GM21381 (cell line): Measurements from ENCODE around the gene ZMYM1.
A peak's percentile ranks its signal among the peaks of the same experiment; 100 is the strongest.
"Not testable (repeated sequence)": the region's sequence is repeated elsewhere in the genome, so short reads cannot be mapped to it uniquely, and the experiment has no call there.

Experiments
- ATAC-seq: cut with Tn5 transposase; IDR thresholded peaks from one replicate; pipeline ENCODE4 v1.9.1; 2021; ENCODE audit warnings: mild to moderate bottlenecking, moderate library complexity; ENCODE audit not compliant: unreplicated experiment

Gene ZMYM1

DNA sequence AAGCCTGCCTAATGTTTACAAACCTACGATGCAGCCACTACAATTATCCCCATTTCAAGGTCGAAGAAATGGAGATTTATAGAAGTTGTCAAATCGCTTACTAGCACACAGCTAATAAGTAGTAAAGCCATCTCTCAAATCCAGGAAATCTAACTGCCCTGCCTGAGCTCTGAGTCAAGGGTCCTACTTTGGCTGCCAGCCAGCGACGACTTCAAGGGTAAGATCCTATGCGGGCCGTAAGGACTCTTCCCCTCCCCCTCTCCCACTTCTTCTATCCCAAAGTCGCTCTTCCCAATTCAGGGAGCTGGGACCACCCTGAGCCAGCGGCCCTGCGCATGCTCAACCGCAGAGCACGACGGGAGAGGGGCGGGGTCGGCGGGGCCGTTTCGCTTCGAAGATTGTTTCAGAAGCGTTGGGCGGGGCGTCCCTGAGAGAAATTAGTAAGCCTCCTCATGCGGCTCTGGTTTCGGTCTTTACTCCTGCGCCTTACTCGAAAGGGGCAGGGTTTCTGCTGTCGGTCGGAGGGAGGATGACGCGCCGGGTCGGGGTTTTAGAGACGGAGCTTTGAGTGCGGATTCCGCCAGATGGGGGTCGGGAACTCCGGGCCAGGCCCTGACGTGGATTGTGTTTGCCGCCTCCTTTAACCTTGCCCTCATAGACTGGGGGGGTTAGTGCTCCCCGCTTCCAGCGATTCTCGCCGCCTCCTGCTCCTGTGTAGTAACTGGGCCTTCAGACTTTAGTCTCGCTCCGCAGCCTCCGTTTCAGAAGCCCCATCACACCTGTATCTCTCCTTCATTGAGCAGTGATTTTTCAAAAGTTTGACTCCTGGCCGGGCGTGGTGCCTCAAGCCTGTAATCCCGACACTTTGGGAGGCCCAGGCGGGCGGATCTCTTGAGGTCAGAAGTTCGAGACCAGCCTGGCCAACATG lies at the start of gene ZMYM1:
ZMYM1 (plus strand) TSS at position 383 of the 928 bp plus-strand sequence. CDS start 14,603 bp downstream, outside the sequence.
- peak; percentile 85 for ATAC-seq

DNA sequence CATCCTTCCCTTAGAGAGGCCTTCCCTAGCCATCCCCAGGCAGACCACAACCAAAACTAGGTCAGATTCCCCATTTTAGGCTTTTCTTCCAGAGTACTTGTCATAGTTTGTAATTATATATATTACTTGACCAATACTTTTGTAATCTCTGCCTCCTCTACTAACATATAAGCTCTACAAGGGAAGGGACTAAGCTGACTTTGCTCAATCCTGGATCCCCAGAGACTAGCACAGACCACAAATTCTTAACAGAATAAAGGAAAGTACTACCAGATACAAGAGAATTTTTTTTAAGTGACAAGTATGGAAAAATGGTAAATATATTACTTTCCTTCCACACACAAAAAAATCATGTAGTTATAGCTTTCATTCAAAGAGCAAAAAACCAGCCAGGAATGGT lies 49.4 kb upstream of the ZMYM1 start:
- no peak for ATAC-seq

DNA sequence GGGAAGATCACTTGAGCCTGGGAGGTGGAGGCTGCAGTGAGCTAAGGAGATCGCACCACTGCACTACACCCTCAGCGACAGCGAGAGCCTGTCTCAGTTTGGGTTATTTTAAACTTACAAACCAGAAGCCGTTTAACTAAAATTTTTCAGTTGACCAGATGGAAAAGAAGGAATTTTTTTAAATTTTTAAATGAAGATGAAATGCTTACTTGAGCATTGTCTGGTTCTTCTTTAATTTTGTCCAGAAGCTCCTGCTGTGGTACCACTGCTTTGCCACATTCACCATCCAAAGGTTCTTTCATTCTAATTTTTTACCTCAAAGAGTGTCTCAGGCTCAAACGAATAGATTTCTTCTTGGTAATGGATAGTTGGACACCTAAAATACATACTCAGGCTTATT lies 48.8 kb upstream of the ZMYM1 start:
- ATAC-seq = no peak

DNA sequence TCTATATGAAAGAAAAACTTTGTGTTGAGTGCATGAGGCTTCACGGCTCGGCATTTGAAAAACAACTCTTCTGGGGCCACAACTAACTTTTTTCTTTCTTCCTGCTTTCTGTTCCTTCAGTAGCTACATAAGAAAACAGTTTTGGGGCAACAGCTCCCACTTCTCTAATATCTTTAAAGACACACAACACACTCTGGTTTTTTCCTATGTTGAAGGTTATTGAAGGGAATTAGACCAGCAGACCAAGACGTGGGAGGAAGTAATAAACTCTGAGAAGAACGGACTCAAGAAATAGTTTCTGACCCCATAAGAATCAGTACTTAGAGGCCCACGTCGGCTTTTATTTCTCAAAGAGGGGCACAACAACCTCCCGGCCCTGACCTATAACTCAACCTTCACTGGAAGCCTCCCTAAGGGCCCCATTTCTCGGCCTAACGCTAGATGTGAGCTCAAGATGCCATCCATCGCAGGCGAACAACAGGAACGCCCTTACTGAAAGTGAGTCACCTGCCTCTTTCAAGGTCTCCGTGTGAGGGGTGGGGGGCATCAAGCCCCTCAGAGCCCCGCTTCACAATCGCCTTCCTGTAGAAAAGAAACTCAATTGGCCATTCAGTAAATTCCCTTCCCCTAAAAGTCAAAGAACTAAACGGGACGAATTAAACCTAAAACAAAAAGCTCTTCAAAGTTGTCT lies 48.3 kb upstream of the ZMYM1 start:
- ATAC-seq = no peak

DNA sequence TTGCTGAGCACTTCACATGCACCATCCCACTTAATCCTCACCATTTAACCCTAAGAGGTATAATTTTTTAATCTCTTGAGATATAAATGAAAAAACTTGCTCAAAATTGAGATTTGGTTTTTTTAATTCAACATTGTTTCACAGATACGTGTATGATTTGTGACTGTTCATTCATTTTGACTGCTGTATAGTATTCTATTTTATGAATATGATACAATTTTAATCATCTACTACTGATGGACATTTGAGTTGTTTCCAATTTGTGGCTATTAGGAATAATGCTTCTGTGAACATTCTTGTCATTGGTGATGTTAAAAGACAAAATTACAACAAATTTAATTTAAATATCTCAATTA lies 46.8 kb upstream of the ZMYM1 start:
- ATAC-seq = no peak

DNA sequence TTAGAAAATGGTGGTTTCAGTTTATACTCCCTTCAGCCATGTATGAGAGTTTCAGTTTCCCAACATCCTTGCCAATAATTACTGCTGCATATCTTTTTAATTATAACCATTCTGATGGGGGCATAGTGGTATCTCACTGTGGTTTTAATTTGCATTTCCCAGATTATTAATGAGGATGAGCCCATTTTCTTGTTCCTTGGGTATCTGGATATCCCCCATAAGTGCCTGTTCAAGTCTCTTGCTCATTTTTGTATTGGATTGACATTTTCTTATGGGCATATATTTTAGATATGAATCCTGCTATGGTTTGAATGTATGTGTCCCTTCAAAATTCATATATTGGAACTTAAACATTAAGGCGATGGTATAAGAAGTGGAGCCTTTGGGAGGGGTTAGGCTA lies 45.8 kb upstream of the ZMYM1 start:
- ATAC-seq = no peak

DNA sequence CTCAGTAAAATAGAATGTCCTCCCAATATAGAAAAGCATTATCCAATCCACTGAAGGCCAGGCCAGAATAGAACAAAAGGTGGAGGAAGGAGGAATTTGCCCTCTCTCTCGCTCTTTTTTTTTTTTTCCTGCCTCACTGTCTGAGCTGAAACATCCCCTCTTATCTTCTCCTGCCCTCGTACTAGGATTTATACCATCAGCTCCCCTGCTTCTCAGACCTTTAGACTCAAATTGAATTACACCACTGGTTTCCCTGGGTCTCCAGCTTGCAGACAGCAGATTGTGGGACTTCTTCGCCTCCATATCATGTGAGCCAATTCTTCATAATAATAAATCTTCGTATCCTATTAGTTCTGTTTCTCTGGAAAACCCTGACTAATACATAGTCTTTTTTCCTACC lies 42.6 kb upstream of the ZMYM1 start:
- ATAC-seq = no peak

DNA sequence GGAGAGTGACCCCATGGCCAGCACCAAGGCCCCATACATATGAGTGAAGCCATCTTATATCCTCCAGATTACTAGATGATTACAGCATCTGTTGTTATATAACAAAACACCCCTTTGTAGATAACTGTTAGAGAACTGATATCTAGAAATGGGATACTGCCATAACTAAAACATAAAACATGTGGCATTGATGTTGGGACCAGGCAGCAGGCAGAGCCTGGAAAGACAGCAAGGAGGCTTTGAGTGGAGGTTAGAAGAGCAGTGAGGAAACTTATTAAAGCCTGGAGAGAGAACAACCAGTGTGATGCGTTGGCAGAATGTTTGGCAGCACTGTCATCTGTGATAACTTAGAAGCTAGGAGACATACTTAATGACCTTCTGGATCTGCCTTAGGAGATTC lies 42.0 kb upstream of the ZMYM1 start:
- no peak for ATAC-seq

DNA sequence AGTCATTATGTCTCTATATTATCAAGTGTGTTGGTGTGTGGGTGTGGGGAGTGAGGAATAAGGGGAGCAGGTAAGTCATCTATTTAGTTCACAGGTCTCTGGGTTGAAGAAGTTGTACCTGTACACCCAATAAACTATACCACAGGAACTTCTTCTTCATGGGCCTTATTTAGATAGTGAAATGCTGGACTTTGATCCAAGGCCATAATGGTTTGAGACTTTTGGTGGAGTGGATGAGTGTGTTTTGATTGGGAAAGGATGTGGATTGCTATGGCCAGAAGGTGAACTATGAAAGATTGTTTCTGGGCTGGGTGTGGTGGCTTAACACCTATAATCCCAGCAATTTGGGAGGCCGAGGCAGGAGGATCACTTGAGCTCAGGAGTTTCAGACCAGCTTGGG lies 40.5 kb upstream of the ZMYM1 start:
- no peak for ATAC-seq

DNA sequence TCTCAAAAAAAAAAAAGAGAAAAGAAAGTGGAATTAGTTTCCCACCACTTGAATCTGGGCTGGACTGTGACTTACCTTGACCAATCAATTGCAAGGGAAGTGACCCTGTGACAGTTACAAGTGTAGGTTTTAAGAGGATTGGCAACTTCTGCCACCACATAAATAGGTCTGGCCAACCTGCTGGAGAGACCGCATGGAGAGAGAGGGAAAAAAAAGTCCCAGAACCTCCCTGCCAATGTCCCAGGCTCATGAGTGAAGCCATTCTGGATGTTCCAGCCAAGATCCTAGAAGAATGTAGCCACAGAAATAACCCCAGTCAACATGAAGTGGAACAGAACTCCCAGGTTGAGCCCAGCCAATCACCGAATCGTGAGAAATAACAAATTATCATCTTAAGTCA lies 35.7 kb upstream of the ZMYM1 start:
- no peak for ATAC-seq

DNA sequence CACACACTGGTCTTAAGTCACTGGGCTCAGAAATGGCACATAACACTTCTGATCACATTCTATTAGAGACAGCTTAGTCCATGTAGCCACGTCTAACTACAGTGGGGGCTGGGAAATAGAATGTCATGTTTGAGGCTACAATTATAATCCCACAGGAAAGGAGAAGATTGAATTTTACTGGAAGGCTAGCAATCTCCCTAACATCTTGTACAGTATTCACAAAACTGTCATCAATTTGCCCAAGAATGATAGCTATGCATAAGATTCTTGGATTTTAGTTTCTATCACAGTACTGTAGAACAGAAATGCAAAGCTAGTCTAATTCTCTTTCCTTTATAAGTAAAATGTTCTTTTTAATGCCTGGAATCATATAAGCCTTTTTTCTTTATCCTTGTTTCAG lies 34.8 kb upstream of the ZMYM1 start:
- ATAC-seq = no peak

DNA sequence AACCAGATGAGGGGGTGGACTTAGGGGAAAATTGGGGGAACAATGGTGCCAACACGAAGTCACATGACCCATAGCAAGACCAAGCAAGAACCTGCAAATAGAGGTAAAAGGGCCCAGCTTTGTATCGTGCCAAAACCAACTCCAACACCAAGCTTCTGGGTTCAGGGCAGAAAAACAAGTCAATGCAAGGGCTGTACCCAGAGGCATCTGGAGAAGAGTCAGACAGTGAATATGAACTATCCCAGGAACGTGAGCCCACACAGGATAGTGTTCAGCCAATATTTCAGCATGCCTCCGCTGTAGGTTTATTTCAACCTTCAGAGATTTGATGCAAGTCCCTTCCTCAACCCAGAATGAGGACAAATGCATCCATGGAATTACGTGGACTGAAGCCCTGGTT lies 32.5 kb upstream of the ZMYM1 start:
- ATAC-seq = no peak

DNA sequence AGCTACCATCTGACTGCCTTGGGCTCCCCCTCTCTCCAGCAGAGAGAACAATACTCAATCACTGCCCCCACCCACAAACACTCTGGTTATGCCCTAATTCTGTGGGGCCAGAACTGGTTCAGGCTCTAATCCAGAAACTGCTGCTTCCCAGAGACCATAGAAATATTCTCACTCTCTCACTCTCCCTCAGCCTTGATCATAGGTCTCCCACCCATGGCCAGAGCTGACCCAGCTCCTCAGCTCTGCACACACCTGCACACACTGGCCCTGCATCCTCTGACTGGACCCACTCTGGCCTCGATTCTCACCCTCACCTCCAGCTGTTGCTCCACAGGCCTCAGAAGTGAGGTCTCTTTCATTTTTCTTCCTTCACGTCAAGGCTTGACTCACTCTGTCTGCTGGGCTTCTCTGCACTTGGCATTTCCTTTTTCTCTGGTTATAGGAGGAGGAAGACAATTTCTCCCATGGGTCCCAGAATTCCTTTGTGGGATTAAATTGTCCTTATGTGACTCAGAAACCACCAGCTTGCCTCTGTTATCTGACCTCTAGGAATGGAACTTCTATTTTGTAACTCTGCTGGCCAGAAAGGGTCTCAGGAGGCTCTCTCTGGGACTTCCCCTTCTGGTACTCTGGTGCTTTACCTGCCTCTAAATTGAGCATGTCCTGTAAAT lies 31.9 kb upstream of the ZMYM1 start:
- ATAC-seq = no peak

DNA sequence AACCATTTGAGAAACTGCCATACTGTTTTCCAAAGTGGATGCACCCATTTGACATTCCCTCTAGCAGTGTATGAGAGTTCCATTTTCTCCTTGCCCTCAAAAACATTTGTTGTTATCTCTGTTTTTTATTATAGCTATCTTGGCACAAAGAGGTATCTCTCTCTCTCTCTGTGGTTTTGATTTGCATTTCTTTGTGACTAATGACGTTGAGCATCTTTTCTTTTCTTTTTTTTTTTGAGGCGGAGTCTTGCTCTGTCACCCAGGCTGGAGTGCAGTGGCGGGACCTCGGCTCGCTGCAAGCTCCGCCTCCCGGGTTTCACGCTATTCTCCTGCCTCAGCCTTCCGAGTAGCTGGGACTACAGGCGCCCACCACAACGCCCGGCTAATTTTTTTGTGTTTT lies 30.1 kb upstream of the ZMYM1 start:
- no peak for ATAC-seq

DNA sequence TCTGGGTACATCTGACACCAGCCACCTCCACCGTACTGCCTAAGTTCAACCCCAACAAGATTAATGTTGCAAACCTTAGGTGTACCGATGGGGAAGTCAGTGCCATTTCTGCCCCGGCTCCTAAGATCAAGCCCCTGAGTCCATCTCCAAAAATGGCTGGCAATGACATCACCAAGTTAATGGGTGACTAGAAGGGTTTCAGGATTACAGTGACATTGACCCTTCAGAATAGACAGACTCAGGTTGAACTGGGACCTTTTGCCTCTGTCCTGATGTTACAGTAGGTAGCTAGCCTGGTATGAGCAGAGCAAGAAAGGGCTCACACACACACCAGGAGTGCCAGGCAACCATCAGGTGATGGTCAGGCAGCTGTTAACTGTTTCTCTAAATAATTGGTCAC lies 25.8 kb upstream of the ZMYM1 start:
- ATAC-seq = no peak

DNA sequence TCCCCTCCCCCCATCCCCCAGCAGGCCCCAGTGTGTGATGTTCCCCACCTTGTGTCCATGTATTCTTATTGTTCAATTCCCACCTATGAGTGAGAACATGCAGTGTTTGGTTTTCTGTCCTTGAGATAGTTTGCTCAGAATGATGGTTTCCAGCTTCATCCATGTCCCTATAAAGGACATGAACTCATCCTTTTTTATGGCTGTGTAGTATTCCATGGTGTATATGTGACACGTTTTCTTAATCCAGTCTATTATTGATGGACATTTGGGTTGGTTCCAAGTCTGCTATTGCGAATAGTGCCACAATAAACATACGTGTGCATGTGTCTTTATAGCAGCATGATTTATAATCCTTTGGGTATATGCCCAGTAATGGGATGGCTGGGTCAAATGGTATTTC lies 24.9 kb upstream of the ZMYM1 start:
- not testable (repeated sequence) for ATAC-seq

DNA sequence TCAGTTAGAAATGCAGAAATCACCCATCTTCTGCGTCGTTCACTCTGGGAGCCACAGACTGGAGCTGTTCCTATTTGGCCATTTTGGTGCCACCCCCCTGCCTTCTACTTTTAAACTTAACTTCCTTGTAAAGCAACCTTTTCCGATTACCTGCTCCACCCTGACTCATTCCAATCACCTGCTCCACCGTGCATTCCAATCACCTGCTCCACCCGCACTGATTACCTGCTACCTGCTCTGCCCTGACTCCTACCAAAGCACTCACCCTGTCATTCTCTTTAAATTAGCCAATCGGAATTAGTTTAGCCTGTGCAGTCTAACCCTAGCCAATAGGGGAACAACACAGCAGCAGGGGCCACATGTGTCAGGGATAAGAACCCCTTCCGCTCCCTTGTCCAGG lies 20.9 kb upstream of the ZMYM1 start:
- ATAC-seq = not testable (repeated sequence)

DNA sequence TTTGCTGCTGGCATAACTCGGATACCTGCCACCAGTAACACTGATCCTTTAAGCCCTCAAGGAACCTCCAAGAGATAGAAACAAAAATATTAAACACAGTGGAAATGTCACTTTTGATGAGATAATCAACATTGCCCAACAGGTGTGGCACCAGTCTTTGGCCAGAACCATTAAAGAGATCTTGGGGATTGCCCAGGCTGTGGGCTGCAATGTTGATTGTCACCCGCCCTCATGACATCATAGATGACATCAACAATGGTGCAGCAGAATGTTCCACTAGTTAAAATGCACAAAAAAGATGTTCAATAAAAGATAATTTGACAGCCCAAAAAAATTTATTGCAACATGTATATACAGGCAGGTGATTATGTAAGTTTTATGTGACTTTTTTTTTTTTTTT lies 20.2 kb upstream of the ZMYM1 start:
- ATAC-seq = no peak

DNA sequence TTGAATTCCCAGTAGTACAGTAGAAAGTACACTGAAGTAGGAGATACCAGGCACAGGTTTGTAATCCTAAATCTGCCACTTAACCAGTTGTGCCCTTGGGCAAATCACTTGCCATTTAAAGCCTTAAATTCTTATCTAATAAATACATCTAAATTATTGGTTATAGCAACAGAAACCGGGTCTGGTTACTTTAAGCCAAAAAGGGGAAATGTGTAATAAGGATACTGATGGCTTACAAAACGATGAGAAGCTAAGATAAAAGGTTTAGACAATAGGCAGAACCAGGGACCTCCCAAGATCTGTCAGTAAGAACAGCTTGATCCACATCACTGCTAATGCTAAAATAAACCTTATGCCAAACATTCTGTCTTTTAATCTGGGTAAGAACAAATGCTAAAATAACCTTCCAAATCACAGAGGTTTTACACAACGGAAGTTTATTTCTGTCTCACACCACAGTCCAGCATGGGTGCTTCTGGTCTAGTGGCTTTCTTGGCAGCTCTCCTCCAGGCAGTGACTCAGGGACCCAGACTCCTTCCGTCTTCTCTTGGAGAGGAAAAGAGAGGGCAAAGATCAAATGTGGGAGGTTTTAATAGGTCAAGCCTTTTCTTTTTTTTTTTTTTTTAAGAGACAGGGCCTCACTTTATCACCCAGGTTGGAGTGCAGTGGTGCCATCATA lies 16.5 kb upstream of the ZMYM1 start:
- ATAC-seq = no peak

DNA sequence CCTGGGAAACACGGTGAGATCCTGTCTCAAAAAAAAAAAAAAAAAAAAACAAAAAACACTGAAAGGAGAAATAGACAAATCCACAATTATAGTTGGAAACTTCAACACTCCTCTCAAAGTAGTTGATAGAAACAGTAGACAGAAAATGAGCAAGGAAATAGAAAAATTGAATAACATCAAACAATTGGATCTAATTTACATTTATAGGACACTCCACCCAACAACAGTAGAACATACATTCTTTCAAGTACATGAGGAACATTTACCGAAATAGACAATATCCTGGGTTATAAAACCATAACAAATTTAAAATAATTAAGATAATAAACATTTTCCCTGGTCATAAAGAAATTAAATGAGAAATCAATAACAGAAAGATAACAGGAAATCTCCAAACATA lies 14.9 kb upstream of the ZMYM1 start:
- ATAC-seq = no peak

DNA sequence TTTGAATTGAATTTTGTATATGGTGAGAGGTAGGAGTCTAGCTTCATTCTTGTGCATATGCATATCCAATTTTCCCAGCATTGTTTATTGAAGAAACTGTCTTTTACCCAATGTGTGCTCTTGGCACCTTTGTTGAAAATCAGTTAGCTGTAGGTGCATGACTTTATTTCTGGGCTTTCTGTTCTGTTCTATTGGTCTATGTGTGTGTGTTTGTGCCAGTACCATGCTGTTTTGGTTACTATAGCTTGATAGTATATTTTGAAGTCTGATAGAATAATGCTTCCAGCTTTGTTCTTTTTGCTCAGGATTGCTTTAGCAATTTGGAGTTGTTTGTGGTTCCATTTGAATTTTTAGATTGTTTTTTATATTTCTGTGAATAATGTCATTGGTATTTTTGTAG lies 9.4 kb upstream of the ZMYM1 start:
- ATAC-seq = no peak
